SIG-M5 treated with dmso at 0.1 percent for 504 hours (cell line): Measurements from ENCODE around the gene ETDA.
"Not testable (repeated sequence)": the region's sequence is repeated elsewhere in the genome, so short reads cannot be mapped to it uniquely, and the experiment has no call there.

Source experiments
- DNase-seq: peaks from one replicate; lab custom pipeline; 2025; ENCODE audit not compliant: unreplicated experiment; lab: John Stamatoyannopoulos, UW

The ETDA gene

DNA sequence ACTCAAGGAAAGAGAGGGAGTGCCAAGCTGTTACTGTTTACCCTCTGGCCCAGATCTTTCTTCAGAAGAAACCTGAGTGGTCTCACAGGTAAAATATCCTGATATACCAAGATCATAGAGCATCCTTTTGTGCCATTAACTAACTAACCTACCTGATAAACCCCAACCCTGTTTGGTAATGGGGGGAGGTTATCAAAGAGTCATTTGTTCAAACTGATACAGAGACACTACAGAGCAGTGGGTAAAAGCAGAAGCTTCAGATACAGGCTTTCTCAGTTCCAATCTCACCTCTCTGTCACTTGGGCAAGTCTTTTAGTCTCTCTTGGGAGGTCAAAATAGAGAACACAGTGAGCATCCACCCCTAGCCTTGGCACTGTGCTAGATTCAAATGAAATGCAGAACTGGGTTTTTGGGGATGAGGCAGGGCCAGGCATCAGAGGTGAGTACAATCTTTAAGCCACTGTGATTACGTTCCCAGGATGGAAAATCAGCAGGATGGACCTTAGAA lies at the start of gene ETDA:
Gene ETDA (plus strand): TSS at position 51 of the 508 bp plus-strand sequence. CDS start 1,216 bp downstream, outside the sequence.
- not testable (repeated sequence) for DNase-seq

DNA sequence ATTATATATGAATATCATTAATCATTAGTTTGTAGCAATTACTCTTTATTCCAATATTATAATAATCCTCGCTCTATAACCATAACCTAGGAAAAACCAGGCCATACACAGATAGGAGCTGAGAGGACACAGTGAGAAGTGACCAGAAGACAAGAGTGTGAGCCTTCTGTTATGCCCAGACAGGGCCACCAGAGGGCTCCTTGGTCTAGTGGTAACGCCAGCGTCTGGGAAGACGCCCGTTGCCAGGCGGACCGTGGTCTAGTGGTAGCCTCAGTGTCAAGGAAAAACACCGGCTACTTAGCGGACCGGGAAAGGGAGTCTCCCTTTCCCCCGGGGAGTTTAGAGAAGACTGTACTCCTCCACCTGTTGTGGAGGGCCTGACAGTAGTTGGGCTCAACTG lies 45.4 kb upstream of the ETDA start:
- not testable (repeated sequence) for DNase-seq

GRCh38 chrX:135213200-135213844 lies 38.5 kb upstream of the ETDA start:
- DNase-seq, result no peak

DNA sequence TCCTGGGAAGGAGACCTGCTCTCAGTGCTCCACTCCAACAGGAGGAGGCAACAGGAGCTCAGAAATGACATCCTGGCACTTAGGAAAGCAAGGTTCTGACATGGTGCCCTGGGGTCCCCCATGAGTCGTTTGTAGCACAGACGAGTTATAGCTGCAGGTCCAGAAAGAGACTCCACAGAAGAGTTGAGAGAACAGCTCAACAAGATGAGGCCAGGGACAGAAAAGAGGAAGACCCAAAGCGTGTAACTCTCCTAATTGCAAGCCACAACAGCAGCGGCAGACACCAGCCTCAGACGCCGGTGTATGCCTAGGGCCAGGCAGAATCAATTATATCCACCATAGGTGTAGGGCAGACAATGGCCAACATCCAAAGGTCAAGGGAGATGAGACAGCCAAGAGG lies 5.9 kb upstream of the ETDA start:
- not testable (repeated sequence) for DNase-seq

GRCh38 chrX:135256087-135256684 lies 4.3 kb downstream of the ETDA start:
- not testable (repeated sequence) for DNase-seq

- DNase-seq, result no peak
Observed at GRCh38 chrX:135256923-135257322, 5.1 kb downstream of the ETDA start.

DNA sequence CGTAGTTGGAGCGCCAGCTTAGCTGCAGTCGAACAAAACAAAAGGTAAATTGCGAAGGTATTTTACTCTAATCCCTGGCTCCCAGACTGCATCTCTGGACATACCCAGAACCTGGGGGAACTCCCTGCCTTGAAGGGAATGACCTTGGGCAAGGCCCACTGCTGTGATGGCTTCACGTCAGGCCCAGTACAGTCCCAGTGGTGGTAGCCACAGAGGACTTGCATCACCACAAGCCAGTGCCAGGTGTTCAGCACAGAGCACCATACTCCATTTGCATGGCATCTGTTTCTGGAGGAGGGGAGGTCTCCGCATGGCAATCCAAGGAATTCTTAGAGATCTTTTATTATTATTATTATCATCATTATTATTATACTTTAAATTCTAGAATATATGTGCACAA lies 5.6 kb downstream of the ETDA start:
- DNase-seq, result no peak

DNA sequence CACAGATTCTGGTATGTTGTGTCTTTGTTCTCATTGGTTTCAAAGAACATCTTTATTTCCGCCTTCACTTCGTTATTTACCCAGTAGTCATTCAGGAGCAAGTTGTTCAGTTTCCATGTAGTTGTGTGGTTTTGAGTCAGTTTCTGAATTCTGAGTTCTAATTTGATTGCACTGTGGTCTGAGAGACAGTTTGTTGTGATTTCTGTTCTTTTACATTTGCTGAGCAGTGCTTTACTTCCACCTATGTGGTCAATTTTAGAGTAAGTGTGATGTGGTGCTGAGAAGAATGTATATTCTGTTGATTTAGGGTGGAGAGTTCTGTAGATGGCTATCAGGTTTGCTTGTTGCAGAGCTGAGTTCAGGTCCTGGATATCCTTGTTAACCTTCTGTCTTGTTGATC lies 9.1 kb downstream of the ETDA start:
- not testable (repeated sequence) for DNase-seq

DNA sequence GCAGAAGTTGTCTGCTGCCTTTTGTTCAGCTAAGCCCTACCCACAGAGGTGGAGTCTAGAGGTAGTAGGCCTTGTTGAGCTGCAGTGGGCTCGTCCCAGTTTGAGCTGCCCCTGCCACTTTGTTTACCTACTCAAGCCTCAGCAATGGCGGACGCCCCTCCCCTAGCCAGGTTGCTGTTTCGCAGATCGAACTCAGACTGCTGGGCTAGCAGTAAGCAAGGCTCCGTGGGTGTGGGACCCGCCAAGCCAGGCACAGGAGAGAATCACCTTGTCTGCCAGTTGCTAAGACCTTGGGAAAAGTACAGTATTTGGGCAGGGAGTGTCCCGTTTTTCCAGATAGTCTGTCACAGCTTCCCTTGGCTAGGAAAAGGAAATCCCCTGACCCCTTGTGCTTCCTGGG lies 11.5 kb downstream of the ETDA start:
- not testable (repeated sequence) for DNase-seq

DNA sequence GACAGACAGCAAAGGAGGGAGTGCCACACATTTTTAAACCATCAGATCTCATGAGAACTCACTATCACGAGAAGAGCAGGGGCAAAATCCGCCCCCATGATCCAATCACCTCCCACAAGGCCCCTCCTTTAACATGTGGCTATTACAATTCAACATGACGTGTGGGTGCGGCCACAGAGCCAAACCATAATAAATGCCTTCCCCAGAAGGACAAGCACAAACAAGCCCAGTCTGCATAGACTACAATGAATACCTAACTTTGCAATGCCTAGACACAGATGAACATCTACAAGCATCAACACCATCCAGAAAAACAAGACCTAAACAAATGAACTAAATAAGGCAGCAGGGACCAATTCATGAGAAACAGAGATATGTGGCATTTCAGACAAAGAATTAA lies 12.3 kb downstream of the ETDA start:
- DNase-seq, result no peak

GRCh38 chrX:135273162-135273561 lies 21.3 kb downstream of the ETDA start:
- DNase-seq, result no peak

DNA sequence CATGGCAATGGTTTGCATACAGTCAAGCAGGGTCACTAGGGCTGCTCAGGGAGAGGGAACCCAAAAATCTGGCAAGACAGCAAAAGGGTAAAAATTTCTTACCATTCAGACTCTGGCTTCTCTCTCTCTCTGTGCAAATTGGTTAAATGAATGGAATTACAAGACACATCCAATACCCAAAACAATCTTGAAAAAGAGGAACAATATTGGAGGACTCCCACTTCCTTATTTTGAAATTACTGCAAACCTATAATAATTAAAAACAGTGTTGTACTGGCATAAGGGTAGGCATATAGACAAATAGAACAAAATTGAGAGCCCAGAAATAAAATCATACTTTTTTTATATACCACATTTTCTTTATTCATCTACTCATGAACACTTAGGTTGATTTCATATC lies 24.1 kb downstream of the ETDA start:
- peak; percentile 36 for DNase-seq

DNA sequence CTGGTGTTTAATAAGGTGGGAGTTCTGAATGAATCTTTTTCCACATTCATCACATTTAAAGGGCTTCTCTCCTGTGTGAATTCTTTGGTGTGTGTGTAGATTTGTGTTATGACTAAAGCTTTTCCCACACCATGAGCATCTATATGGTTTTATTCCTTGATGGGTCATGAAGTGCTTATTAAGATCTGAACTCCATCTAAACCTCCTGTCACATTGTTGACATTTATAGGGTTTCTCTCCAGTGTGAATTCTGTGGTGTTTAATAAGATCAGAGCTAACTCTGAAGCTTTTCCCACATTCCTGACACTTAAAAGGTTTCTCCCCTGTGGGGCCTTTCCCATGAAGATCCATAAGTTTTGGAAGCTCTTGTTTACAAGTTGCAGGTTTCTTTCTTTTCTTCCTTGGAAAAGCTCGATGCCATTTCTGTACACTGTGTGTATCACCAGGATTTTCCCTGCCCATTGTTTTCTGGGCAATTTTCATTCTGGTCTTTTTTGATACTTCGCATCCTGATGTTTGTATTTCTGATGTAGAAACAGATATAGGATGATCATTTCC lies 35.5 kb downstream of the ETDA start:
- DNase-seq, result no peak

- no peak for DNase-seq
Observed at GRCh38 chrX:135295238-135295943, 43.5 kb downstream of the ETDA start.

- DNase-seq, result no peak
Observed at GRCh38 chrX:135295944-135296305, 44.1 kb downstream of the ETDA start.

GRCh38 chrX:135302269-135302873 lies 50.5 kb downstream of the ETDA start:
- DNase-seq, result no peak
